ENCODE measurements around the gene EPB41. TPM values are rescaled to one million over a fixed set of nuclear protein-coding genes. Genes with fewer than 3 reads are reported as not detected.

Gene EPB41
- polyA plus RNA-seq, 1 of the 3 experiments (the other 2 are of a cell fraction), result 7.4 TPM

GRCh38 chr1:28934676-28935075 lies 20.3 kb downstream of the EPB41 start:
- H3K9me3 ChIP-seq, result no peaks in the 10 kb centered on the region
- no peak overlapping the region for H3K4me2 ChIP-seq
- CTCF ChIA-PET, result no interaction called here
- H3K9ac ChIP-seq, result no peak overlapping the region
- no peak overlapping the region for H2AFZ ChIP-seq (ENCODE audit: low read depth)
- H3F3A ChIP-seq (replicated peaks; ENCODE audit: insufficient read depth), result no peaks in the 10 kb centered on the region
- TF ChIP-seq CTCF (IDR thresholded peaks at IDR 0.05), result no peak
- no peak for TF ChIP-seq GABPA (IDR thresholded peaks at IDR 0.05; ENCODE audit: low read depth)
- no peak for TF ChIP-seq MEF2A (IDR thresholded peaks at IDR 0.05; ENCODE audit: borderline replicate concordance, low read depth)
- H4K20me1 ChIP-seq (ENCODE audit: insufficient read depth), result no peaks in the 10 kb centered on the region
- H3K9me2 ChIP-seq, result no peaks in the 10 kb centered on the region
- H3K27me3 ChIP-seq (ENCODE audit: insufficient read depth), result no peaks in the 10 kb centered on the region
- H3K4me1 ChIP-seq (ENCODE audit: control insufficient read depth in 1 of 2, insufficient read depth in 2 of 2, low read depth in 1 of 2, low read length in 1 of 2), result no peaks in the 10 kb centered on the region
- no peak overlapping the region for H3K27ac ChIP-seq (ENCODE audit: low read depth in 2 of 2, low read length in 1 of 2)
- DNase-seq, result no peak
- H3K36me3 ChIP-seq (replicated peaks in 1 of 2; ENCODE audit: control insufficient read depth in 1 of 2, insufficient read depth in 2 of 2, low read length in 1 of 2), result no peaks in the 10 kb centered on the region
- WGBS (ENCODE audit: low lambda C conversion rate), result 94% methylated on average over 5 of the region's 5 CpGs
- no peak overlapping the region for H3K4me3 ChIP-seq (ENCODE audit: low read depth in 2 of 2, low read length in 1 of 2)
- no peaks in the 10 kb centered on the region; the same call in 1 of the 2 replicates for H3K79me2 ChIP-seq (ENCODE audit: insufficient read depth)
- POLR2A ChIA-PET, result no interaction called here

- POLR2A ChIA-PET, result no interaction called here
Observed at GRCh38 chr1:28935293-28935692, 20.9 kb downstream of the EPB41 start.

More at GRCh38 chr1:28935293-28935692, 20.9 kb downstream of the EPB41 start:
- Histone ChIP-seq H3K9ac (no peak overlapping the region), H3K9me3 (no peaks in the 10 kb centered on the region), H3K27me3 (ENCODE audit: insufficient read depth) (no peaks in the 10 kb centered on the region), H4K20me1 (ENCODE audit: insufficient read depth) (no peaks in the 10 kb centered on the region), H3K27ac (ENCODE audit: low read depth in 2 of 2, low read length in 1 of 2) (no peak overlapping the region), H2AFZ (ENCODE audit: low read depth) (no peak overlapping the region), H3K9me2 (no peaks in the 10 kb centered on the region), H3K4me3 (ENCODE audit: low read depth in 2 of 2, low read length in 1 of 2) (no peak overlapping the region), H3K79me2 (ENCODE audit: insufficient read depth) (no peaks in the 10 kb centered on the region; the same call in 1 of the 2 replicates), H3F3A (replicated peaks; ENCODE audit: insufficient read depth) (no peaks in the 10 kb centered on the region), H3K36me3 (replicated peaks in 1 of 2; ENCODE audit: control insufficient read depth in 1 of 2, insufficient read depth in 2 of 2, low read length in 1 of 2) (no peaks in the 10 kb centered on the region), H3K4me1 (ENCODE audit: control insufficient read depth in 1 of 2, insufficient read depth in 2 of 2, low read depth in 1 of 2, low read length in 1 of 2) (no peaks in the 10 kb centered on the region), H3K4me2 (no peak overlapping the region)
- WGBS (ENCODE audit: low lambda C conversion rate), result 98% methylated on average over 4 of the region's 5 CpGs
- CTCF ChIA-PET, result interaction anchor here (1.2 kb wide), 1 partner anchor 8 kb away, joined by 3 read pairs; no protein-coding TSS in a partner anchor
- no peak for TF ChIP-seq JUND (IDR thresholded peaks at IDR 0.05)
- no peak for TF ChIP-seq CTCF (IDR thresholded peaks at IDR 0.05)
- no peak for TF ChIP-seq TCF12 (IDR thresholded peaks at IDR 0.05)
- no peak for TF ChIP-seq POLR2AphosphoS5 (IDR thresholded peaks at IDR 0.05; ENCODE audit: low read depth, low read length)
- no peak for TF ChIP-seq MAX (IDR thresholded peaks at IDR 0.05; ENCODE audit: low read depth)
- TF ChIP-seq FOXM1 (IDR thresholded peaks at IDR 0.05; ENCODE audit: low read depth), result no peak
- TF ChIP-seq GATA2 (CRISPR knock-in tag; IDR thresholded peaks at IDR 0.05), result no peak
- TF ChIP-seq RXRA (IDR thresholded peaks at IDR 0.05; ENCODE audit: borderline replicate concordance, low read depth), result no peak
- TF ChIP-seq FOSL2 (IDR thresholded peaks at IDR 0.05; ENCODE audit: borderline replicate concordance, low read depth), result no peak
- no peak for TF ChIP-seq YY1 (IDR thresholded peaks at IDR 0.05; ENCODE audit: low read depth)
- no peak for TF ChIP-seq ELF1 (IDR thresholded peaks at IDR 0.05)
- TF ChIP-seq SMC3 (IDR thresholded peaks at IDR 0.05; ENCODE audit: low read depth, low read length), result no peak
- TF ChIP-seq RAD21 (IDR thresholded peaks at IDR 0.05; ENCODE audit: low read length), result no peak
- no peak for TF ChIP-seq TEAD4 (IDR thresholded peaks at IDR 0.05; ENCODE audit: borderline replicate concordance, insufficient read depth)
- TF ChIP-seq USF2 (IDR thresholded peaks at IDR 0.05; ENCODE audit: borderline replicate concordance, low read depth, low read length), result no peak
- no peak for TF ChIP-seq GABPA (IDR thresholded peaks at IDR 0.05; ENCODE audit: low read depth)
- TF ChIP-seq SIN3A (IDR thresholded peaks at IDR 0.05; ENCODE audit: borderline replicate concordance, low read depth, low read length), result no peak
- no peak for TF ChIP-seq EZH2phosphoT487 (IDR thresholded peaks at IDR 0.05; ENCODE audit: borderline replicate concordance, low read depth)
- TF ChIP-seq TAF1 (IDR thresholded peaks at IDR 0.05; ENCODE audit: borderline replicate concordance, low read depth, low read length), result no peak
- no peak for TF ChIP-seq FOXJ3 (CRISPR knock-in tag; IDR thresholded peaks at IDR 0.05)
- DNase-seq, result no peak

Measured in SK-N-SH (cell line).